ENCODE measurements around the gene IL6ST.
A peak's percentile ranks its signal among the peaks of the same experiment; 100 is the strongest.
"Not testable (repeated sequence)": the region's sequence is repeated elsewhere in the genome, so short reads cannot be mapped to it uniquely, and the experiment has no call there.

Gene IL6ST

GRCh38 chr5:55959208-55959607 lies 35.6 kb downstream of the IL6ST start:
- no peak for DNase-seq

DNA sequence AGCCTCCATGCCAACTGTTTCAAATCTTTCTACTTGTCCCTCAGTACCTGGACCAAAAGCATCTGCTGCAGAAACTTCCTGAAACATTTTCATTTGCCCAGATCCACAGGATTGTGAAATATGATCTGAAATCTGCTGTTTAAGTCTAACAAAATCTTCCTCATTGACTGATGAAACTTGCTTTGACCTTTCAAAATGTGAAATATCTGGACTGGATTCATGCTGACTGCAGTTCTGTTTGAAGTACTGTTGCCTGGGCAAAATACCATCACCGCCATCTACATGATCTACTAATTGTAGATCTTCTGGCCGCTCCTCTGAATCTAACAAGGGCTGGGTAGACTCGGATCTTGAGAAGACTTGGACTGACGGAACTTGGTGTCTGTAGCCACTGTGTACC lies 53.6 kb downstream of the IL6ST start:
- DNase-seq, result not testable (repeated sequence)

DNA sequence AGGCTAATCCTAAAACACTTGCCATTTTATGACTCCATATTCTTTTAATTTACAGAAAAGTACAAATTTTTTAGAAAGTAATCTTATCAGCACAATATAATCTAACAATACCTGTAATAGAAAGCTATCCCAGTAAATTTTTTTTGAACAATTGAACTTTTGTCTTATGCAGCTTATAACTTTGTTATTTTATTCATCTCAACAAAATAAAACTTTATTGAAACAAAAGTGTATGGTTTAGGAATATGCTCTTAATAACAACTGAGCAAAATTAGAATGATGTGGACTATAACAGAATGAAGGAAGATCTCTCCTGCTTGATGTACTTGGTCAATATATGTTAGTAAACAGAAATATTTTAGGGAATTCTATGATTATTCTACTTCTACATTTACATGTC lies 57.2 kb downstream of the IL6ST start:
- DNase-seq, result not testable (repeated sequence)

- DNase-seq, result peak; percentile 54 to 68
These were observed 58.6 kb downstream of the IL6ST start for GRCh38 chr5:55936100-55936693.

- no peak for DNase-seq
These were observed 59.4 kb downstream of the IL6ST start for GRCh38 chr5:55935371-55935770.

DNA sequence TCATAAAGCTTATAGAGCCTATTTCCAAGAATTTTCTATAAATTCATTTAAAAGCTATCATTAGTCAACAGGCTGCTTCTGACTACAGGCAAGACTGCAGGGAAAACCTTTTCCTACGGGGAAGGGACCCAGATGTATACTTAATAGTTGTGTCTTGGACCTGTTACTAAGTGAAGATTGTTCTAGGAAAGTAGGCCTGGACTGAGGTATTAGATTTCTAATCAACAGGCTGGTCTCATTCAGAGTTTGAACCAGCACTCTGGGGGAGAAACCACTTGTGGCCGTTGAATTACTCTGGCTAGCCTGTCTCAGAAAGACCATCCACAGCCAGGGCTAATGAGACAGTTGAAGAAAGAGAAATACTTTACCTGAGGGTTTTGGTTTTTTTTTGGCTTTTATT lies 60.0 kb downstream of the IL6ST start:
- no peak for DNase-seq

DNA sequence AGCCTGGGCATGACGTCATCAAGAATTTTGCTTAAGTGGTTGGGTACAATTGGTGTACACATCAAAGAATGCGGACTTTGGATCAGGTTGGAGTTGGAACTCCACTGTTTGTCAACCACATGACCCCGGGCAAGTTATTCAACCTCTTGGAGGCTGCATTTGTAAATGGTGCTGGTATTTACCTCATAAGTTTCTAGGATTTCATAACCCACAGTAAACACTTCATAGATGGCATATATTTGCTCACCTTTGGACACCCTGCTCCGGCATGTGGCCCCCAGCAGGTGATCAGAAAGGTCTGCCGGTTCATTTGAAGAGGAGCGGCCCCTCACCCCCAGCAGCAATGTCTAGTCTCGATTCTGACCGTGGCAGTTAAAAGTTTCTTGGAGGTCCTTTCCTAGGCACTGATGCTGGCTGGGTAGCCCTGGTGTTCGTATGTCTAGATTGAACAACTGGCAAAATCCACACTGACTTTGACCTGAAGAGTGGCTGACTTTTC lies 60.6 kb downstream of the IL6ST start:
- DNase-seq, result no peak

- no peak for DNase-seq
These were observed 61.2 kb downstream of the IL6ST start for GRCh38 chr5:55933377-55934114.

DNA sequence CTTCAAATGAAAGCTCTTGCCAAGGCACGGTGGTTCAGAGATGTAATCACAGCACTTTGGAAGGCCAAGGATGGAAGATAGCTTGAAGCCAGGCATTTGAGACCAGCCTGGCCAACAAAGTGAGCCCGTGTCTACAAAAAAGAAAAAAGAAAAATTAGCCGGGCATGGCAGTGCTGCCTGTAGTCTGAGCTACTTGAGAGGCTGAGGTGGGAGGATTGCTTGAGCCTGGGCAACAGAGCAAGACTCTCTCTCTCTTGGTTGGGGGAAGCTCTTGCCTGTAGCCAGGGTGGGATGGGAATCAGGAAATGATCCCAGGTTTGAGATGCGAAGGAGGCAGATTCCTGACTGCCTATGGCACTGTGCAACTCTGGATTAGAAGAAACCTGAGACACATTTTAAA lies 62.1 kb downstream of the IL6ST start:
- DNase-seq, result no peak

GRCh38 chr5:55929020-55929799 lies 65.6 kb downstream of the IL6ST start:
- no peak for DNase-seq

GRCh38 chr5:55927861-55928655 lies 66.7 kb downstream of the IL6ST start:
- DNase-seq, result no peak

- no peak for DNase-seq
These were observed 68.3 kb downstream of the IL6ST start for GRCh38 chr5:55926476-55926875.

DNA sequence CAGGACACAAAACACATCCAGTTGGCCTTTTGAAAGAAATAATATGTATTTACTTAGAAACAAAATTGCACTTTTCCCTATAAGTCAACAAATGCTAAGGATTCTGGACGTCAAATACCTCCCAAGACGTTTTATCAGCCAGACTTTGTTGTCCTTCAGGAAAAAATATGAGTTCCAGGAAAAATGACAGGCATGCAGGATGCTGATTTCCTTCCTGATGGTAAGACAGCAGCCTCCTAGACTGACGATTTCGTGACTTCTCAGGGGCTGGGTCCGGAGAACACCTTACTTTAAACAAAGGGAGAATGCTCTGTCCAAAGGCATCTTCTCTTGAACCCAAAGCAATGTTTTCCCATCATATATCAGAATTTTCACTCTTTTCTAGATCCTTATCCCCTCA lies 69.1 kb downstream of the IL6ST start:
- DNase-seq, result no peak

DNA sequence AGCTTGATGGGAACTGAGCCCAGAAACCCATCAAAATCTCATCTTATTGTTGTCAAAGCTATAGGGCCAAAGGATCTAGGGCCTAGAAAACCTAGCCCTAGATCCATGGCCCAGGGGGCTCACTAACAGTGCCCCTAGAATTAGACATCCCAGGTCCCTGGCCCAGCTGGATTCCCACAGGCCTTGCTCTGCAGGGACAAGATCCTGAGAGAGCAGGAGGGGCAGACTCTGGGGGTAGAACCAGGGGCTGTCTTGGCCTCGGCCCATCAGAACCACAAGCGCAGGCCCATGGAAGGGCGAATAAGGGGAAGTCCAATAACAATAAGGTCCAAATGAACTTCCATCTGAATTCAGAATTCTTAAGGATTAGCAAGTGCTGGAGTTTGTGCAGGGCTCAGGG lies 69.6 kb downstream of the IL6ST start:
- DNase-seq, result no peak

DNA sequence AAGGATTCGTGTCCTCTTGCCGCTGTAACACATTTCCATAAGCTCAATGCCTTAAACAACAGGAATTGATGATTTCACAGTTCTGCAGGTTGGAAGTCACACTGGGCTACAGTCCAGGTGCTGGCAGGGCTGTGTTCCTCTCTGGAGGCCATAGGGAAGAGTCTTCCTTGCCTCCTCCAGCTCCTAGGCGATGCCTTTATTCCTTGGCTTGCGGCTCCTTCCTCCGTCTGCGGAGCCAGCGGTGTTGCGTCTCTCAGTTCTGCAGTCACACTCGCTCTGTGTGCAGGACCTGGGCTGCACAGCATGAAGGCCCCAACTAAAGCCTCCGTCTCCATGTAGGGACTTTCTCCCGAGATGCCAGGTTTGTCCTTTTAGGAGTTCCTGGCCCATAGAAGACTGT lies 70.0 kb downstream of the IL6ST start:
- no peak for DNase-seq

GRCh38 chr5:55923865-55924500 lies 70.8 kb downstream of the IL6ST start:
- DNase-seq, result no peak

- peak; percentile 5 to 42 for DNase-seq
These were observed 71.5 kb downstream of the IL6ST start for GRCh38 chr5:55923177-55923771.

GRCh38 chr5:55921617-55922016 lies 73.1 kb downstream of the IL6ST start:
- no peak for DNase-seq

- DNase-seq, result no peak
These were observed 74.0 kb downstream of the IL6ST start for GRCh38 chr5:55920784-55921183.

- no peak for DNase-seq
These were observed 75.1 kb downstream of the IL6ST start for GRCh38 chr5:55919625-55920024.

DNA sequence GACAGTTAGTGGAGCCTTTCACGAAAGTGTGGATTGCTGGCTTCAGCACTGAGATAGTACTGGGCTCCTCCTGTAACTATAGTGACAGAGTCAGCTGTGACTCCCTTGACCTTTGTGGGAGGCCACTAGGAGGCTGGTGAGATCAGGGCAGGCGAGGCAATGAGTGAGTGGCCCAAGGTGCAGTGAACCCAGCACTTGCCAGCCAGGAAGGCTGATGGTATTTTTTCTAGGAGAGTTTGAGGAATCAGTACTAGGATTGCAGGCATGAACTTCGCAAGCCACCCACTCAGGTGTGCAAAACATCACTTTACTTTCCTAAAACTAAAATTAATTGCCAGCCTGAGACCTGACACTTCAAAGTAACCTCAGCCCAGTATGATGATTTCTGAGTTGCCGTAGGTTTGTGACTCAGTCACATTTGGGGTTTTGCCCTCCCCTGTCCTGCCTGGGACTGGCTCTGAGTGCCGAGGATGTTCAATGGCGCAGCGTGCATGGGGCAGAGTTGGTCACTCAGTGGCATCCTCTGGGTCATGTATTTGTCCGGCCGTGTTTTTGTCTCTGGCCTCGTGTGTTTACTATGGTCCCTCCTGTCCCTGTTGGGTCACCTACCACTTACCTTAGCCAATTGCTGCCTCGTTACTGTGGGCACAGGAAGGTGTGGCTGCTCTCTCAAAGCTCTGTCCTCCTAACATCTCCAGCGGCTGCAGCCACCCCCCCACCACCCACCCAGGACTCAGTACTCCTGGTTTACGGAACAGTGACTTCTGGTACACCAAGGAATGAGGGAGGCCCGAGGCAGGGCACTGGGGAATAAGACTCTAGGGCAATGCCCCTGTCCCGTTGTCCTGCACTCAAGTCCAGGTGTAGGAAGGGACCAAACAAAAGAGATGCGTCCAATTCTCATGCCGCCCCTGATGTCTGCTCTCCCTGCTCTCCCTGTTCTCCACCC lies 76.4 kb downstream of the IL6ST start:
- DNase-seq, result no peak

Measured in SHP77 (cell line).